K562 (cell line): Measurements from ENCODE around the gene NR1H3. TPM values are rescaled to one million over a fixed set of nuclear protein-coding genes. Genes with fewer than 3 reads are reported as not detected.

Source experiments
- HOMEZ ChIP-seq: fragments of 250-450 bp; sonication (Bioruptor Pico); IDR thresholded peaks from 2 replicates; pipeline ENCODE4 v1.4.0; 2020; ENCODE audit warnings: mild to moderate bottlenecking, moderate library complexity
- PHF21A ChIP-seq: fragments of 450-650 bp; IDR thresholded peaks from 2 replicates; pipeline ENCODE4 v1.6.1; 2017; ENCODE audit warnings: low read depth, borderline replicate concordance
- XRCC5 ChIP-seq: fragments of 200-400 bp; formaldehyde crosslinking; IDR thresholded peaks from 2 replicates; pipeline ENCODE4 v1.6.1; 2017; ENCODE audit warnings: low read depth, mild to moderate bottlenecking, low read length
- polyA plus RNA-seq, 8 experiments: library from polyadenylated mRNA; depleted of rRNA in 4 of 8; stranded (reverse) in 5 of 8; unstranded in 3 of 8; fragments of >200 nt; fragmentation: Nextera tagmentation in 2 of 8; fragmentation: Illumina TruSeq in 1 of 8; extraction: Ambion mirVana in 2 of 8; extraction: Trizol in 1 of 8; gene quantifications; 2 replicates each; pipeline versions ENCODE4 v1.2.1 to v1.2.3, GENCODE V29; 2011 to 2014; ENCODE audit warnings: inconsistent platforms in 1 of 8, missing spikeins in 1 of 8
- total RNA-seq, 7 experiments: library from RNA; depleted of rRNA in 6 of 7; stranded (reverse); fragments of >200 nt in 6 of 7; fragmentation: Illumina TruSeq in 2 of 7; extraction: Trizol in 2 of 7; gene quantifications; 2 replicates each; pipeline versions ENCODE4 v1.2.1 to v1.2.3, GENCODE V29; 2011 to 2021; ENCODE audit warnings: low replicate concordance in 1 of 7
- TF ChIP-seq, protein P1 (sequence below): sonication (generic); formaldehyde crosslinking; IDR thresholded peaks from 2 replicates; pipeline ENCODE4 v1.8.0; 2023; ENCODE audit warnings: missing genetic modification reagents, mild to moderate bottlenecking, borderline replicate concordance
- TF ChIP-seq, protein P2 (sequence below): fragments of 250-450 bp; sonication (Bioruptor Pico); IDR thresholded peaks from 2 replicates; pipeline ENCODE4 v1.4.0; 2020; ENCODE audit warnings: mild to moderate bottlenecking

NR1H3 gene
- total and polyA plus RNA-seq, 9 of the 15 experiments (the other 6 are each of a cell fraction or from before 2014, with no cell fraction given): 8.2 to 26.0 (median 11.9) TPM

DNA sequence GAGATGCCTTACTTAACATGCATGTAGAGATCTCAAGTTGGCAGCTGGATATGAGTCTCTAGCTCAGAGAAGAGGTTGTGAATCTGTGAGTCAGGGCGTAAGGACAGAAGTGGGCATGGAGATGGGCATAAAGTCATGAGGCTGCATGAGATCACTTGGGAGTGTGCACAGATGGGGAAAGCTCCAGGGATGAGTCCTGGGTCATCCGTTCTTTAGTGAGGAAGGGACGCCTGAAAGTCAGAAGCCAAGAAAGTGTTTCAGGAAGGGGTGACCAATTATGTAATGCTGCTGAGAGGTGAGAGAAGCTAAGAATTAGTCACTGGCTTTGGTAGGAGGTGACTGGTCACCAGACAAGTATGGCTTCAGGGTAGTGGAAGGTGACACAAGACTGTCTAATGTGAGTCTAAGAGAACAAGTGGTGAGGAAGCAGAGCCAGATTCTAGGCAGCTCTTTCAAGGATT, 15.9 kb upstream of the NR1H3 start (continued):
- TF ChIP-seq, protein P1, sequence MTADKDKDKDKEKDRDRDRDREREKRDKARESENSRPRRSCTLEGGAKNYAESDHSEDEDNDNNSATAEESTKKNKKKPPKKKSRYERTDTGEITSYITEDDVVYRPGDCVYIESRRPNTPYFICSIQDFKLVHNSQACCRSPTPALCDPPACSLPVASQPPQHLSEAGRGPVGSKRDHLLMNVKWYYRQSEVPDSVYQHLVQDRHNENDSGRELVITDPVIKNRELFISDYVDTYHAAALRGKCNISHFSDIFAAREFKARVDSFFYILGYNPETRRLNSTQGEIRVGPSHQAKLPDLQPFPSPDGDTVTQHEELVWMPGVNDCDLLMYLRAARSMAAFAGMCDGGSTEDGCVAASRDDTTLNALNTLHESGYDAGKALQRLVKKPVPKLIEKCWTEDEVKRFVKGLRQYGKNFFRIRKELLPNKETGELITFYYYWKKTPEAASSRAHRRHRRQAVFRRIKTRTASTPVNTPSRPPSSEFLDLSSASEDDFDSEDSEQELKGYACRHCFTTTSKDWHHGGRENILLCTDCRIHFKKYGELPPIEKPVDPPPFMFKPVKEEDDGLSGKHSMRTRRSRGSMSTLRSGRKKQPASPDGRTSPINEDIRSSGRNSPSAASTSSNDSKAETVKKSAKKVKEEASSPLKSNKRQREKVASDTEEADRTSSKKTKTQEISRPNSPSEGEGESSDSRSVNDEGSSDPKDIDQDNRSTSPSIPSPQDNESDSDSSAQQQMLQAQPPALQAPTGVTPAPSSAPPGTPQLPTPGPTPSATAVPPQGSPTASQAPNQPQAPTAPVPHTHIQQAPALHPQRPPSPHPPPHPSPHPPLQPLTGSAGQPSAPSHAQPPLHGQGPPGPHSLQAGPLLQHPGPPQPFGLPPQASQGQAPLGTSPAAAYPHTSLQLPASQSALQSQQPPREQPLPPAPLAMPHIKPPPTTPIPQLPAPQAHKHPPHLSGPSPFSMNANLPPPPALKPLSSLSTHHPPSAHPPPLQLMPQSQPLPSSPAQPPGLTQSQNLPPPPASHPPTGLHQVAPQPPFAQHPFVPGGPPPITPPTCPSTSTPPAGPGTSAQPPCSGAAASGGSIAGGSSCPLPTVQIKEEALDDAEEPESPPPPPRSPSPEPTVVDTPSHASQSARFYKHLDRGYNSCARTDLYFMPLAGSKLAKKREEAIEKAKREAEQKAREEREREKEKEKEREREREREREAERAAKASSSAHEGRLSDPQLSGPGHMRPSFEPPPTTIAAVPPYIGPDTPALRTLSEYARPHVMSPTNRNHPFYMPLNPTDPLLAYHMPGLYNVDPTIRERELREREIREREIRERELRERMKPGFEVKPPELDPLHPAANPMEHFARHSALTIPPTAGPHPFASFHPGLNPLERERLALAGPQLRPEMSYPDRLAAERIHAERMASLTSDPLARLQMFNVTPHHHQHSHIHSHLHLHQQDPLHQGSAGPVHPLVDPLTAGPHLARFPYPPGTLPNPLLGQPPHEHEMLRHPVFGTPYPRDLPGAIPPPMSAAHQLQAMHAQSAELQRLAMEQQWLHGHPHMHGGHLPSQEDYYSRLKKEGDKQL (CRISPR knock-in tag): no peak
- no peak for TF ChIP-seq HOMEZ
- TF ChIP-seq PHF21A: no peak
- TF ChIP-seq, protein P2, sequence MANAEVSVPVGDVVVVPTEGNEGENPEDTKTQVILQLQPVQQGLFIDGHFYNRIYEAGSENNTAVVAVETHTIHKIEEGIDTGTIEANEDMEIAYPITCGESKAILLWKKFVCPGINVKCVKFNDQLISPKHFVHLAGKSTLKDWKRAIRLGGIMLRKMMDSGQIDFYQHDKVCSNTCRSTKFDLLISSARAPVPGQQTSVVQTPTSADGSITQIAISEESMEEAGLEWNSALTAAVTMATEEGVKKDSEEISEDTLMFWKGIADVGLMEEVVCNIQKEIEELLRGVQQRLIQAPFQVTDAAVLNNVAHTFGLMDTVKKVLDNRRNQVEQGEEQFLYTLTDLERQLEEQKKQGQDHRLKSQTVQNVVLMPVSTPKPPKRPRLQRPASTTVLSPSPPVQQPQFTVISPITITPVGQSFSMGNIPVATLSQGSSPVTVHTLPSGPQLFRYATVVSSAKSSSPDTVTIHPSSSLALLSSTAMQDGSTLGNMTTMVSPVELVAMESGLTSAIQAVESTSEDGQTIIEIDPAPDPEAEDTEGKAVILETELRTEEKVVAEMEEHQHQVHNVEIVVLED: no peak
- TF ChIP-seq XRCC5: no peak
